Panc1 (cell line): ENCODE results near the gene COPZ1. TPM values are rescaled to one million over a fixed set of nuclear protein-coding genes. Genes with fewer than 3 reads are reported as not detected.
"Not testable (repeated sequence)": the region's sequence is repeated elsewhere in the genome, so short reads cannot be mapped to it uniquely, and the experiment has no call there.

ENCODE experiments used
- ATAC-seq: fragments of 200-7000 bp; cut with Tn5 transposase; 2 replicates; pipeline ENCODE4 v1.9.1; 2020; ENCODE audit warnings: mild to moderate bottlenecking, moderate library complexity
- BruUV-seq: library from RNA; stranded (reverse); fragments of 400-500 nt; replicated peaks from 2 replicates; lab custom pipeline; 2021; lab: Mats Ljungman, UMichigan
- CTCF ChIA-PET: fragments of 300-600 bp; sonication (Branson Sonifier 250); formaldehyde crosslinking; loops from one replicate; lab custom pipeline; 2022; ENCODE audit warnings: antibody characterized with exemption; lab: Charles Lee
- POLR2A ChIA-PET: fragments of 300-600 bp; sonication (Branson Sonifier 250); formaldehyde crosslinking; loops from one replicate; lab custom pipeline; 2022; ENCODE audit warnings: antibody characterized with exemption; lab: Charles Lee
- DNase-seq: peaks from one replicate; pipeline ENCODE4 v3.0.0-alpha.2; 2010; ENCODE audit warnings: low read depth, low spot score
- H3K27ac ChIP-seq: 2 replicates; pipeline ENCODE4 v1.5.1; 2011; ENCODE audit warnings: mild to moderate bottlenecking, low read length, inconsistent platforms
- H3K27me3 ChIP-seq: fragments of 200-500 bp; sonication (Bioruptor generic); 2 replicates; pipeline ENCODE4 v1.6.0; 2014; ENCODE audit warnings: low read length, inconsistent platforms; ENCODE audit not compliant: control insufficient read depth, insufficient read depth
- H3K36me3 ChIP-seq: fragments of 200-500 bp; sonication (Bioruptor generic); 2 replicates; pipeline ENCODE4 v1.5.1; 2014; ENCODE audit warnings: inconsistent platforms, mild to moderate bottlenecking, low read length, moderate library complexity; ENCODE audit not compliant: control insufficient read depth, insufficient read depth
- H3K4me1 ChIP-seq: 2 replicates; pipeline ENCODE4 v1.5.1; 2011; ENCODE audit warnings: inconsistent platforms, mild to moderate bottlenecking, low read length, moderate library complexity; ENCODE audit not compliant: control insufficient read depth, insufficient read depth
- H3K4me3 ChIP-seq, 2 experiments: 2 replicates each; pipeline ENCODE4 v1.5.1; 2011 to 2012; ENCODE audit warnings: low read depth in 2 of 2, low read length in 2 of 2, mild to moderate bottlenecking in 2 of 2, inconsistent platforms in 1 of 2, moderate library complexity in 1 of 2
- H3K9me3 ChIP-seq: fragments of 200-500 bp; sonication (Bioruptor generic); 2 replicates; pipeline ENCODE4 v1.5.1; 2014; ENCODE audit warnings: low read depth, mild to moderate bottlenecking, inconsistent platforms, low read length, moderate library complexity; ENCODE audit not compliant: control insufficient read depth, insufficient read depth
- POLR2AphosphoS5 ChIP-seq: IDR thresholded peaks from 2 replicates; pipeline ENCODE4 v1.6.1; 2012; ENCODE audit warnings: mild to moderate bottlenecking, low read depth, low read length, moderate library complexity
- SIN3A ChIP-seq: IDR thresholded peaks from 2 replicates; pipeline ENCODE4 v1.6.1; 2012; ENCODE audit warnings: low read depth, mild to moderate bottlenecking, low read length, moderate library complexity, borderline replicate concordance; ENCODE audit not compliant: insufficient read depth
- TCF7L2 ChIP-seq: IDR thresholded peaks from 2 replicates; pipeline ENCODE4 v1.6.1; 2011; ENCODE audit warnings: mild to moderate bottlenecking, low read depth, low read length, inconsistent platforms
- in situ Hi-C: cut with HindIII; loops from 2 replicates; pipeline ENCODE4 v1.10.0; 2016; ENCODE audit warnings: low sequenced_read_pairs, low pct_unique_long_range_greater_than_20kb
- intact Hi-C: fragments of 100-400 bp; cut with micrococcal nuclease; formaldehyde crosslinking; loops from one replicate; pipeline ENCODE4 v1.10.0; 2022; ENCODE audit not compliant: unreplicated experiment
- total RNA-seq: library from RNA; stranded (reverse); gene quantifications from one replicate; pipeline ENCODE4 v1.2.1, GENCODE V29; 2021; ENCODE audit not compliant: unreplicated experiment
- TF ChIP-seq, protein P1 (sequence below): fragments of 450-650 bp; IDR thresholded peaks from 2 replicates; pipeline ENCODE4 v1.5.1; 2017; ENCODE audit warnings: mild to moderate bottlenecking
- TF ChIP-seq, protein P2 (sequence below), 2 experiments: IDR thresholded peaks; 2 replicates each; pipeline ENCODE4 v1.6.1; 2011 to 2012; ENCODE audit warnings: low read depth in 2 of 2, control low read depth in 1 of 2, low read length in 1 of 2, mild to moderate bottlenecking in 1 of 2, moderate library complexity in 1 of 2; ENCODE audit not compliant: insufficient read depth in 1 of 2

The COPZ1 gene
- total RNA-seq, 1 experiment from 2014 or later = 175 TPM

DNA sequence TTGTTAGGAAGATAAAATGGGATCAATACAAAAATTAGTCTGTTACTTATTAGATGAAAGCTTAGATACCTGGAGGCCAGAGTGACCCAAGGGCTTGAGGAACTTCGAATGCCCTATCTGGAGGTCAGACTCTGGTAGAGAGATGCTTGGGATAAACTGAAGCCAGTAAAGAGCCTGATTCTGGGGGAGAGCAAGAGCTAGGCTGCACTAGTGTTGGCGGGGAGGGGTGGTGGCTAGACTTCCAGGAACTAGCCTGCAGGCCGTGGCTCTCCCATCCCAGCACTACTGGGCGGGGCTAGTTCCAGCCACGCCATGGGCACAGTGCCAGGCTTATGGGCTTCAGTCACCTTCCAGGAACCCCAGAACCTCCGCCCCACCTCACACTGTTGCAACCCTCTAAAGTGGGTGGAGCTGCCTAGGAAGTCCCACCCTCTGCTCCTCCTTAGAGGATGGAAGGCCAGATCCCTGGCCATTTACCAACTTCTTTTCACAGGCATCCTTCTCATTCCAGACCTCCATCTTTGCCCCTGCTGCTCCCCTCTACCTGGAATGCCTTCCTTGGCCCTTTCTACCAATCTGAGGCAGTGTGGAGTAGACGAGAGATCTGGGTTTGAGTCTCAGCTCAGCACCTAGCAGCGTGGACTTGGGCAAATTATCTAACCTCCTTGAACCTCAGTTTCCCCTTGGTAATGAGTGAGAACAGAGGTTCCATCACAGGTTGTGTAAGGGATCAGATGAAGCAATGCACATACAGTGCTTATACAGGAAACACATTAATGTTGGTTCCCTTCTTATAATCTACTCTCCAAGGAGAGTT, 17.8 kb upstream of the COPZ1 start:
- H3K27ac ChIP-seq = no peak overlapping the region
- no peaks in the 10 kb centered on the region for H3K9me3 ChIP-seq
- TF ChIP-seq, protein P1, sequence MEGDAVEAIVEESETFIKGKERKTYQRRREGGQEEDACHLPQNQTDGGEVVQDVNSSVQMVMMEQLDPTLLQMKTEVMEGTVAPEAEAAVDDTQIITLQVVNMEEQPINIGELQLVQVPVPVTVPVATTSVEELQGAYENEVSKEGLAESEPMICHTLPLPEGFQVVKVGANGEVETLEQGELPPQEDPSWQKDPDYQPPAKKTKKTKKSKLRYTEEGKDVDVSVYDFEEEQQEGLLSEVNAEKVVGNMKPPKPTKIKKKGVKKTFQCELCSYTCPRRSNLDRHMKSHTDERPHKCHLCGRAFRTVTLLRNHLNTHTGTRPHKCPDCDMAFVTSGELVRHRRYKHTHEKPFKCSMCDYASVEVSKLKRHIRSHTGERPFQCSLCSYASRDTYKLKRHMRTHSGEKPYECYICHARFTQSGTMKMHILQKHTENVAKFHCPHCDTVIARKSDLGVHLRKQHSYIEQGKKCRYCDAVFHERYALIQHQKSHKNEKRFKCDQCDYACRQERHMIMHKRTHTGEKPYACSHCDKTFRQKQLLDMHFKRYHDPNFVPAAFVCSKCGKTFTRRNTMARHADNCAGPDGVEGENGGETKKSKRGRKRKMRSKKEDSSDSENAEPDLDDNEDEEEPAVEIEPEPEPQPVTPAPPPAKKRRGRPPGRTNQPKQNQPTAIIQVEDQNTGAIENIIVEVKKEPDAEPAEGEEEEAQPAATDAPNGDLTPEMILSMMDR = no peak
- TF ChIP-seq, protein P2, sequence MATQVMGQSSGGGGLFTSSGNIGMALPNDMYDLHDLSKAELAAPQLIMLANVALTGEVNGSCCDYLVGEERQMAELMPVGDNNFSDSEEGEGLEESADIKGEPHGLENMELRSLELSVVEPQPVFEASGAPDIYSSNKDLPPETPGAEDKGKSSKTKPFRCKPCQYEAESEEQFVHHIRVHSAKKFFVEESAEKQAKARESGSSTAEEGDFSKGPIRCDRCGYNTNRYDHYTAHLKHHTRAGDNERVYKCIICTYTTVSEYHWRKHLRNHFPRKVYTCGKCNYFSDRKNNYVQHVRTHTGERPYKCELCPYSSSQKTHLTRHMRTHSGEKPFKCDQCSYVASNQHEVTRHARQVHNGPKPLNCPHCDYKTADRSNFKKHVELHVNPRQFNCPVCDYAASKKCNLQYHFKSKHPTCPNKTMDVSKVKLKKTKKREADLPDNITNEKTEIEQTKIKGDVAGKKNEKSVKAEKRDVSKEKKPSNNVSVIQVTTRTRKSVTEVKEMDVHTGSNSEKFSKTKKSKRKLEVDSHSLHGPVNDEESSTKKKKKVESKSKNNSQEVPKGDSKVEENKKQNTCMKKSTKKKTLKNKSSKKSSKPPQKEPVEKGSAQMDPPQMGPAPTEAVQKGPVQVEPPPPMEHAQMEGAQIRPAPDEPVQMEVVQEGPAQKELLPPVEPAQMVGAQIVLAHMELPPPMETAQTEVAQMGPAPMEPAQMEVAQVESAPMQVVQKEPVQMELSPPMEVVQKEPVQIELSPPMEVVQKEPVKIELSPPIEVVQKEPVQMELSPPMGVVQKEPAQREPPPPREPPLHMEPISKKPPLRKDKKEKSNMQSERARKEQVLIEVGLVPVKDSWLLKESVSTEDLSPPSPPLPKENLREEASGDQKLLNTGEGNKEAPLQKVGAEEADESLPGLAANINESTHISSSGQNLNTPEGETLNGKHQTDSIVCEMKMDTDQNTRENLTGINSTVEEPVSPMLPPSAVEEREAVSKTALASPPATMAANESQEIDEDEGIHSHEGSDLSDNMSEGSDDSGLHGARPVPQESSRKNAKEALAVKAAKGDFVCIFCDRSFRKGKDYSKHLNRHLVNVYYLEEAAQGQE (IDR thresholded peaks at IDR 0.05; ENCODE audit: insufficient read depth in 1 of 2, low read depth in 2 of 2, low read length in 1 of 2) = no peak
- no peaks in the 10 kb centered on the region for H3K27me3 ChIP-seq
- intact Hi-C loops = no loop called here
- DNase-seq (no peak), ATAC-seq (peak; percentile 62)
- ChIA-PET CTCF (interaction anchor here (0.8 kb wide), 1 partner anchor 26 kb away, joined by 3 read pairs; no protein-coding TSS in a partner anchor), POLR2A (interaction anchor here (0.5 kb wide), 1 partner anchor 614 kb away, joined by 10 read pairs; no protein-coding TSS in a partner anchor)
- H3K4me3 ChIP-seq = no peak overlapping the region
- no peaks in the 10 kb centered on the region for H3K4me1 ChIP-seq
- no TSS peak for BruUV-seq
- in situ Hi-C loops = no loop called here
- H3K36me3 ChIP-seq = no peaks in the 10 kb centered on the region

- ATAC-seq = no peak
- POLR2A ChIA-PET = no interaction called here
These were observed 13.9 kb upstream of the COPZ1 start for GRCh38 chr12:54311051-54311450.

DNA sequence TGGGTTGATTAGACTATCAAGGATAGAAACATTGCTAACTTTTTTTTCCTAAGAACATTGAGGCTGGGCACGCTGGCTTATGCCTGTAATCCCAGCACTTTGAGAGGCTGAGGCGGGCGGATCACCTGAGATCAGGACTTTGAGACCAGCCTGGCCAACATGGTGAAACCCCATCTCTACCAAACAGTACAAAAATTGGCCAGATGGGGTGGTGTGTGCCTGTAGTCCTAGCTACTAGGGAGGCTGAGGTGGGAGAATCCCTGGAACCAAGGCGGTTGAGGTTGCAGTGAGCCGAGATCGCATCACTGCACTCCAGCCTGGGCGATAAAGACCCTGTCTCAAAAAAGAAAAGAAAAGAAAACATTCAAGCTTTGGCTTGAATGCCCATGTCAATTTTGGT, 12.6 kb upstream of the COPZ1 start:
- BruUV-seq, H3K27ac ChIP-seq, H3K4me3 ChIP-seq, intact Hi-C loops, CTCF ChIA-PET, ATAC-seq, DNase-seq, H3K4me1 ChIP-seq, H3K36me3 ChIP-seq, H3K27me3 ChIP-seq, H3K9me3 ChIP-seq, in situ Hi-C loops, POLR2A ChIA-PET: not testable (repeated sequence)

More at GRCh38 chr12:54311051-54311450, 13.9 kb upstream of the COPZ1 start:
- in situ Hi-C loops = no loop called here
- TF ChIP-seq TCF7L2 = no peak
- TF ChIP-seq, protein P1 = no peak
- TF ChIP-seq, protein P2 (IDR thresholded peaks at IDR 0.05; ENCODE audit: insufficient read depth in 1 of 2, low read depth in 2 of 2, low read length in 1 of 2) = no peak
- TF ChIP-seq POLR2AphosphoS5 = no peak
- no peak for TF ChIP-seq SIN3A
- no peak for DNase-seq
- Histone ChIP-seq H3K36me3 (no peaks in the 10 kb centered on the region), H3K27ac (no peak overlapping the region), H3K27me3 (no peaks in the 10 kb centered on the region), H3K4me3 (no peak overlapping the region), H3K4me1 (no peaks in the 10 kb centered on the region), H3K9me3 (no peaks in the 10 kb centered on the region)
- CTCF ChIA-PET = interaction anchor here (0.7 kb wide), 1 partner anchor 109 kb away, joined by 8 read pairs; no protein-coding TSS in a partner anchor
- intact Hi-C loops = no loop called here
- no TSS peak for BruUV-seq
